ENCODE results near the gene TBX15. TPM values are rescaled to one million over a fixed set of nuclear protein-coding genes. Genes with fewer than 3 reads are reported as not detected.

The TBX15 gene
- total RNA-seq, 4 donors from 2014 or later, result 0.14 to 0.32 TPM; not detected in 2

GRCh38 chr1:118877668-118878396, 110.3 kb downstream of the TBX15 start:
- in situ Hi-C loops (cut with MboI; ENCODE audit: low pct_ligation_motif_present in 1 of 4, low pct_unique_long_range_greater_than_20kb in 1 of 4, low sequenced_read_pairs in 3 of 4), result no loop called here
- H3K27ac ChIP-seq, result no peak overlapping the region
- no peak overlapping the region for H3K4me3 ChIP-seq
- no peaks in the 10 kb centered on the region for H3K4me1 ChIP-seq
- no peak for DNase-seq
- WGBS, 2 donors (ENCODE audit: low coverage in 1 of 2), result 64 to 72% methylated on average over 3 of the region's 3 CpGs
- intact Hi-C loops (cut with DNase I; ENCODE audit: low total_unique reads), result no loop called here
- no peaks in the 10 kb centered on the region for H3K27me3 ChIP-seq
- no peaks in the 10 kb centered on the region for H3K9me3 ChIP-seq
- TF ChIP-seq POLR2AphosphoS5 (IDR thresholded peaks at IDR 0.05), result no peak
- TF ChIP-seq POLR2A (IDR thresholded peaks at IDR 0.05), result no peak
- no peak for TF ChIP-seq CTCF (IDR thresholded peaks at IDR 0.05)
- TF ChIP-seq EP300 (IDR thresholded peaks at IDR 0.05; ENCODE audit: low read depth), result no peak
- no peaks in the 10 kb centered on the region for H3K36me3 ChIP-seq

GRCh38 chr1:118871582-118872171, 116.5 kb downstream of the TBX15 start:
- WGBS, 2 donors (ENCODE audit: low coverage in 1 of 2), result 79 to 100% methylated on average over 1 to 7 of the region's 7 CpGs
- DNase-seq, result no peak
- H3K4me1 ChIP-seq, result no peaks in the 10 kb centered on the region
- no peak overlapping the region for H3K4me3 ChIP-seq
- TF ChIP-seq POLR2A (IDR thresholded peaks at IDR 0.05), result no peak
- no peak for TF ChIP-seq POLR2AphosphoS5 (IDR thresholded peaks at IDR 0.05)
- TF ChIP-seq CTCF (IDR thresholded peaks at IDR 0.05), result no peak
- no peak for TF ChIP-seq EP300 (IDR thresholded peaks at IDR 0.05; ENCODE audit: low read depth)
- intact Hi-C loops (cut with DNase I; ENCODE audit: low total_unique reads) (no loop called here), in situ Hi-C loops (cut with MboI; ENCODE audit: low pct_ligation_motif_present in 1 of 4, low pct_unique_long_range_greater_than_20kb in 1 of 4, low sequenced_read_pairs in 3 of 4) (no loop called here)
- no peaks in the 10 kb centered on the region for H3K9me3 ChIP-seq
- no peak overlapping the region for H3K27ac ChIP-seq
- H3K36me3 ChIP-seq, result no peaks in the 10 kb centered on the region
- no peaks in the 10 kb centered on the region for H3K27me3 ChIP-seq

GRCh38 chr1:118868387-118868786, 119.8 kb downstream of the TBX15 start:
- intact Hi-C loops (cut with DNase I; ENCODE audit: low total_unique reads), result no loop called here
- Histone ChIP-seq H3K4me1 (no peaks in the 10 kb centered on the region), H3K36me3 (no peaks in the 10 kb centered on the region), H3K9me3 (no peaks in the 10 kb centered on the region), H3K27ac (no peak overlapping the region), H3K27me3 (no peaks in the 10 kb centered on the region), H3K4me3 (no peak overlapping the region)
- TF ChIP-seq POLR2AphosphoS5 (IDR thresholded peaks at IDR 0.05) (no peak), EP300 (IDR thresholded peaks at IDR 0.05; ENCODE audit: low read depth) (no peak), POLR2A (IDR thresholded peaks at IDR 0.05) (no peak), CTCF (IDR thresholded peaks at IDR 0.05) (no peak)
- DNase-seq, result no peak
- in situ Hi-C loops (cut with MboI; ENCODE audit: low pct_ligation_motif_present in 1 of 4, low pct_unique_long_range_greater_than_20kb in 1 of 4, low sequenced_read_pairs in 3 of 4), result no loop called here
- WGBS, 2 donors (ENCODE audit: low coverage in 1 of 2), result 73 to 100% methylated on average over 1 to 2 of the region's 2 CpGs

GRCh38 chr1:118866330-118866729, 121.8 kb downstream of the TBX15 start:
- no peaks in the 10 kb centered on the region for H3K9me3 ChIP-seq
- intact Hi-C loops (cut with DNase I; ENCODE audit: low total_unique reads), result no loop called here
- H3K4me3 ChIP-seq, result no peak overlapping the region
- no peaks in the 10 kb centered on the region for H3K36me3 ChIP-seq
- H3K27me3 ChIP-seq, result no peaks in the 10 kb centered on the region
- H3K27ac ChIP-seq, result no peak overlapping the region
- H3K4me1 ChIP-seq, result no peaks in the 10 kb centered on the region
- in situ Hi-C loops (cut with MboI; ENCODE audit: low pct_ligation_motif_present in 1 of 4, low pct_unique_long_range_greater_than_20kb in 1 of 4, low sequenced_read_pairs in 3 of 4), result no loop called here
- DNase-seq, result no peak
- TF ChIP-seq POLR2A (IDR thresholded peaks at IDR 0.05) (no peak), EP300 (IDR thresholded peaks at IDR 0.05; ENCODE audit: low read depth) (no peak), CTCF (IDR thresholded peaks at IDR 0.05) (no peak), POLR2AphosphoS5 (IDR thresholded peaks at IDR 0.05) (no peak)
- 77 to 96% methylated on average over 4 to 6 of the region's 6 CpGs for WGBS, 2 donors (ENCODE audit: low coverage in 1 of 2)
